HG03575 (cell line): Measurements from ENCODE around the gene ACOT9.
"Not testable (repeated sequence)": the region's sequence is repeated elsewhere in the genome, so short reads cannot be mapped to it uniquely, and the experiment has no call there.

Experiments
- ATAC-seq: cut with Tn5 transposase; IDR thresholded peaks from one replicate; pipeline ENCODE4 v1.9.1; 2021; ENCODE audit not compliant: unreplicated experiment, insufficient number of reproducible peaks, low FRiP score; ENCODE audit errors: extremely low read depth

ACOT9 gene

GRCh38 chrX:23742697-23743622, at the start of gene ACOT9:
TSS of gene ACOT9 (minus strand) at chrX:23743276. CDS start at chrX:23743144, 132 bp downstream.
- peak; percentile 65 for ATAC-seq

- no peak for ATAC-seq
These were observed 47.0 kb upstream of the ACOT9 start for GRCh38 chrX:23790155-23790497.

- no peak for ATAC-seq
These were observed 46.5 kb upstream of the ACOT9 start for GRCh38 chrX:23789386-23790154.

GRCh38 chrX:23788946-23789345, 45.9 kb upstream of the ACOT9 start:
- no peak for ATAC-seq

GRCh38 chrX:23788521-23788920, 45.4 kb upstream of the ACOT9 start:
- ATAC-seq: no peak

GRCh38 chrX:23787745-23788118, 44.7 kb upstream of the ACOT9 start:
- no peak for ATAC-seq

- no peak for ATAC-seq
These were observed 43.3 kb upstream of the ACOT9 start for GRCh38 chrX:23786268-23786815.

- no peak for ATAC-seq
These were observed 42.5 kb upstream of the ACOT9 start for GRCh38 chrX:23785580-23785979.

- no peak for ATAC-seq
These were observed 41.6 kb upstream of the ACOT9 start for GRCh38 chrX:23784470-23785331.

GRCh38 chrX:23783589-23784469, 40.8 kb upstream of the ACOT9 start:
- ATAC-seq: no peak

GRCh38 chrX:23782863-23783588, 40.0 kb upstream of the ACOT9 start, which contains the start of gene SAT1:
TSS of gene SAT1 (plus strand) at chrX:23783173. CDS start at chrX:23783352, 179 bp downstream.
- peak; percentile 47 for ATAC-seq

- no peak for ATAC-seq
These were observed 39.4 kb upstream of the ACOT9 start for GRCh38 chrX:23782455-23782854.

GRCh38 chrX:23779025-23779424, 35.9 kb upstream of the ACOT9 start:
- ATAC-seq: no peak

- ATAC-seq: no peak
These were observed 33.3 kb upstream of the ACOT9 start for GRCh38 chrX:23776363-23776762.

- no peak for ATAC-seq
These were observed 30.6 kb upstream of the ACOT9 start for GRCh38 chrX:23773601-23774175.

GRCh38 chrX:23771086-23771485, 28.0 kb upstream of the ACOT9 start:
- ATAC-seq: not testable (repeated sequence)

- ATAC-seq: no peak
These were observed 27.1 kb upstream of the ACOT9 start for GRCh38 chrX:23770142-23770541.
